Measurements from ENCODE around the gene GPR78.

DNA sequence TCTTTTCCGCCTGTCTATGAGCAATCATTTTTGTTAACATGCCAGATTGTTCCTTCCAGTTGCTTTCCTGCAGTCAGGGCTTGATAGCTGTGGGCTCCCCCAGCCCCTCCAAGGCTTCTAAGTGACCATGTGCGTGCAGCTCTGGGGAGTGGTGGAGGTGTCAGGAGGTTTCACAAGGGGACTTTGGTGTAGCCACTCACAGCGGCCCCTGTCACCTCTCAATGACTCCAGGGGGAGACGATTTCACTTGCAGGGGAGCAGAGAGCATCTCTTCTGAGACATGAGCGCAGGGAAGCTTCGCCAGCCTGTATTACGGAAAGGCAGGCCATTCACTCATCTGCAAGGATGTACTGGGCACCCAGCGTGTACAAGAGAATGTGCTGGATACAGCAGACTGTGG, 3.1 kb upstream of the GPR78 start:
- TF ChIP-seq, protein P1, sequence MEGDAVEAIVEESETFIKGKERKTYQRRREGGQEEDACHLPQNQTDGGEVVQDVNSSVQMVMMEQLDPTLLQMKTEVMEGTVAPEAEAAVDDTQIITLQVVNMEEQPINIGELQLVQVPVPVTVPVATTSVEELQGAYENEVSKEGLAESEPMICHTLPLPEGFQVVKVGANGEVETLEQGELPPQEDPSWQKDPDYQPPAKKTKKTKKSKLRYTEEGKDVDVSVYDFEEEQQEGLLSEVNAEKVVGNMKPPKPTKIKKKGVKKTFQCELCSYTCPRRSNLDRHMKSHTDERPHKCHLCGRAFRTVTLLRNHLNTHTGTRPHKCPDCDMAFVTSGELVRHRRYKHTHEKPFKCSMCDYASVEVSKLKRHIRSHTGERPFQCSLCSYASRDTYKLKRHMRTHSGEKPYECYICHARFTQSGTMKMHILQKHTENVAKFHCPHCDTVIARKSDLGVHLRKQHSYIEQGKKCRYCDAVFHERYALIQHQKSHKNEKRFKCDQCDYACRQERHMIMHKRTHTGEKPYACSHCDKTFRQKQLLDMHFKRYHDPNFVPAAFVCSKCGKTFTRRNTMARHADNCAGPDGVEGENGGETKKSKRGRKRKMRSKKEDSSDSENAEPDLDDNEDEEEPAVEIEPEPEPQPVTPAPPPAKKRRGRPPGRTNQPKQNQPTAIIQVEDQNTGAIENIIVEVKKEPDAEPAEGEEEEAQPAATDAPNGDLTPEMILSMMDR (IDR thresholded peaks at IDR 0.05): no peak
- TF ChIP-seq, protein P2, sequence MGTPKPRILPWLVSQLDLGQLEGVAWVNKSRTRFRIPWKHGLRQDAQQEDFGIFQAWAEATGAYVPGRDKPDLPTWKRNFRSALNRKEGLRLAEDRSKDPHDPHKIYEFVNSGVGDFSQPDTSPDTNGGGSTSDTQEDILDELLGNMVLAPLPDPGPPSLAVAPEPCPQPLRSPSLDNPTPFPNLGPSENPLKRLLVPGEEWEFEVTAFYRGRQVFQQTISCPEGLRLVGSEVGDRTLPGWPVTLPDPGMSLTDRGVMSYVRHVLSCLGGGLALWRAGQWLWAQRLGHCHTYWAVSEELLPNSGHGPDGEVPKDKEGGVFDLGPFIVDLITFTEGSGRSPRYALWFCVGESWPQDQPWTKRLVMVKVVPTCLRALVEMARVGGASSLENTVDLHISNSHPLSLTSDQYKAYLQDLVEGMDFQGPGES (IDR thresholded peaks at IDR 0.05; ENCODE audit: low read depth, low read length): no peak
- TF ChIP-seq JUND (IDR thresholded peaks at IDR 0.05) (no peak), YY1 (IDR thresholded peaks at IDR 0.05; ENCODE audit: low read depth) (no peak), EP300 (IDR thresholded peaks at IDR 0.05; ENCODE audit: borderline replicate concordance in 1 of 2, low read depth in 1 of 2, low read length in 1 of 2) (no peak), SIN3A (IDR thresholded peaks at IDR 0.05; ENCODE audit: borderline replicate concordance, low read depth, low read length) (no peak), USF2 (IDR thresholded peaks at IDR 0.05; ENCODE audit: borderline replicate concordance, low read depth, low read length) (no peak), POLR2AphosphoS5 (IDR thresholded peaks at IDR 0.05; ENCODE audit: low read depth, low read length) (no peak), FOXM1 (IDR thresholded peaks at IDR 0.05; ENCODE audit: low read depth) (no peak), TAF1 (IDR thresholded peaks at IDR 0.05; ENCODE audit: borderline replicate concordance, low read depth, low read length) (no peak), GABPA (IDR thresholded peaks at IDR 0.05; ENCODE audit: low read depth) (no peak), TCF12 (IDR thresholded peaks at IDR 0.05) (no peak)
- TF ChIP-seq, protein P3, sequence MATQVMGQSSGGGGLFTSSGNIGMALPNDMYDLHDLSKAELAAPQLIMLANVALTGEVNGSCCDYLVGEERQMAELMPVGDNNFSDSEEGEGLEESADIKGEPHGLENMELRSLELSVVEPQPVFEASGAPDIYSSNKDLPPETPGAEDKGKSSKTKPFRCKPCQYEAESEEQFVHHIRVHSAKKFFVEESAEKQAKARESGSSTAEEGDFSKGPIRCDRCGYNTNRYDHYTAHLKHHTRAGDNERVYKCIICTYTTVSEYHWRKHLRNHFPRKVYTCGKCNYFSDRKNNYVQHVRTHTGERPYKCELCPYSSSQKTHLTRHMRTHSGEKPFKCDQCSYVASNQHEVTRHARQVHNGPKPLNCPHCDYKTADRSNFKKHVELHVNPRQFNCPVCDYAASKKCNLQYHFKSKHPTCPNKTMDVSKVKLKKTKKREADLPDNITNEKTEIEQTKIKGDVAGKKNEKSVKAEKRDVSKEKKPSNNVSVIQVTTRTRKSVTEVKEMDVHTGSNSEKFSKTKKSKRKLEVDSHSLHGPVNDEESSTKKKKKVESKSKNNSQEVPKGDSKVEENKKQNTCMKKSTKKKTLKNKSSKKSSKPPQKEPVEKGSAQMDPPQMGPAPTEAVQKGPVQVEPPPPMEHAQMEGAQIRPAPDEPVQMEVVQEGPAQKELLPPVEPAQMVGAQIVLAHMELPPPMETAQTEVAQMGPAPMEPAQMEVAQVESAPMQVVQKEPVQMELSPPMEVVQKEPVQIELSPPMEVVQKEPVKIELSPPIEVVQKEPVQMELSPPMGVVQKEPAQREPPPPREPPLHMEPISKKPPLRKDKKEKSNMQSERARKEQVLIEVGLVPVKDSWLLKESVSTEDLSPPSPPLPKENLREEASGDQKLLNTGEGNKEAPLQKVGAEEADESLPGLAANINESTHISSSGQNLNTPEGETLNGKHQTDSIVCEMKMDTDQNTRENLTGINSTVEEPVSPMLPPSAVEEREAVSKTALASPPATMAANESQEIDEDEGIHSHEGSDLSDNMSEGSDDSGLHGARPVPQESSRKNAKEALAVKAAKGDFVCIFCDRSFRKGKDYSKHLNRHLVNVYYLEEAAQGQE (IDR thresholded peaks at IDR 0.05; ENCODE audit: low read depth, low read length): no peak

All from SK-N-SH (cell line).